NCI-H2107 (cell line): Measurements from ENCODE around the gene MAGED2.
"Not testable (repeated sequence)": the region's sequence is repeated elsewhere in the genome, so short reads cannot be mapped to it uniquely, and the experiment has no call there.

Experiments
- DNase-seq: peaks from one replicate; lab custom pipeline; 2025; lab: John Stamatoyannopoulos, UW

The MAGED2 gene, protein sequence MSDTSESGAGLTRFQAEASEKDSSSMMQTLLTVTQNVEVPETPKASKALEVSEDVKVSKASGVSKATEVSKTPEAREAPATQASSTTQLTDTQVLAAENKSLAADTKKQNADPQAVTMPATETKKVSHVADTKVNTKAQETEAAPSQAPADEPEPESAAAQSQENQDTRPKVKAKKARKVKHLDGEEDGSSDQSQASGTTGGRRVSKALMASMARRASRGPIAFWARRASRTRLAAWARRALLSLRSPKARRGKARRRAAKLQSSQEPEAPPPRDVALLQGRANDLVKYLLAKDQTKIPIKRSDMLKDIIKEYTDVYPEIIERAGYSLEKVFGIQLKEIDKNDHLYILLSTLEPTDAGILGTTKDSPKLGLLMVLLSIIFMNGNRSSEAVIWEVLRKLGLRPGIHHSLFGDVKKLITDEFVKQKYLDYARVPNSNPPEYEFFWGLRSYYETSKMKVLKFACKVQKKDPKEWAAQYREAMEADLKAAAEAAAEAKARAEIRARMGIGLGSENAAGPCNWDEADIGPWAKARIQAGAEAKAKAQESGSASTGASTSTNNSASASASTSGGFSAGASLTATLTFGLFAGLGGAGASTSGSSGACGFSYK

GRCh38 chrX:54807524-54808108 is at the start of gene MAGED2:
Gene MAGED2, plus strand, starts transcription at chrX:54807745. Its CDS starts 1,587 bp downstream, at chrX:54809332.
- no peak for DNase-seq

DNA sequence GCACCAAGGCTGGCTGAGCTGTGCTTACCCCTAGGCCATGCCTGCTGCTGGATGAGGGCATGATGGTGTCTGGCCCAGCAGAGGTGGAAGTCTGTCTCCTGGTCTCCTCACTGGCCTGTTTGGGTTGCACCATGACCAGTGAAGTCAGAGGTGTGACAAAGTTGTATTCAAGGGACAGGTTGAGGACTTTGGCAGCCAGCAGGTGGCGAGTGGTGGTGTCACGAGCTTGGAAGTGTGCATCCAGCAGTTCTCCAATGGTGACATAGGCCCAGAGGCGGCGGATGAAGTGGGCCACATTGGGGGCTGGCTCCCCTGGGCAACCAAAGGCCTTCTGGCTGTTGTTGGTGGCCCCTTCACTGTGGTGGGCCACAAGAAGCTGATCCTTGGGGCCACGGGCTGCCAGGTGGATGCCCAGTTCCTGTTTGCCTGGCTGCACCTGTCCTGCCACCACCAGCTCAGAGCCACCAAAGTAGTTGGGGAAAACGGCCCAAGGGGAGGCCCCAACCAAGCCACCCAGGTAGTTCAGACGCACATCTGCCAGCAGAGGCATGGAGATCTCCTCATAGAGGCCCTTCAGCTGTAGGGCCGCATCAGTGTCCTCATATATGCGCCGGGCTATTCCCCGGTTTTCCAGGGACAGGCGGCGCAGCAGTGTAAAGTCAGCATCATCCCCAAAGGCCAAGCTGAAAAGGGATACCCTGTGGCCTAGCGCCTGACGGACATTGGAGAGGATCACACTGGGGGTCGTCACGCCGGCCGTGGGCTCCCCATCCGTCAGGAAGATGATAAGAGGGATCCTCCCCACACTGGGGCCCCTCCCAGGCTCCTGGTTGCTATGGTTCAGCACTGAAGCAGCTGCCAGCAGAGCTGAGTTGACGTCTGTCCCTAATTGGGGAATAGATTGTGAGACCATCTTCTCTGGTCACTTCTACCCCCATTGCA is 49.2 kb upstream of the MAGED2 start:
- no peak for DNase-seq

DNA sequence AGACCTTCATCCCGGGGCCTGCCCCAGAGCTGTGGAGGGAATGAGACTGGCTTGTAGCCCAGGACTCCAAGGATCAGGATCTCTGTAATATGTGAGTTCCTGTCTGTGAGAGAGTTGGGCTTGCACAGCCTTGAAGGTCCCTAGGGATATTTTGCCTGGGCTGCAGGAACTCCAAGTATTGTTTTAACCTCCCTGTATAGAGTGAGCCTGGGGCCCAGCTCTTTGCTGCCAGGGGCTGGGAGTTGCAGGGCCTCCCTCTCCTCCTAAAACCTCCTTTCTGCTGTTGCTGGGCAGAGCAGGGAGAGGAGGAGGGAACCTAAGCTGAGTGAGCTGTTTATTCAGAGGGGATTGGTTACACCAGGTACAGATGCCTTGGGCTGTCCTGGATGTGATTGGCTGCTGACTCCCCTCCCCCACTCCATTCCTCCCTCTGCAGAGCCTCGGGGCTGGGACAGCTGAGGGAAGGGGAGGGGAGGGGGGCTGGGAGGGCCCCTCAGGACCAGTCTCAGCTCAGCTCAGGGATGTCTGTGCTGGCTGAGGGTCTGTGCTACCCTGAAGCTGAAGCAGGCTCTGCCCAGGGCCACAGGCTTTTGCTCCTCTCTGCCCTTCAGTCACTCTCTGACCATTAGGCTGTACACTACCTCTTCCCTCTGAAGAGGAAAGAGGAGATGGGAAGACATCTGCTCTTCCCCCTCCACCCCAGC is 33.0 kb upstream of the MAGED2 start:
- DNase-seq = peak; percentile 20

DNA sequence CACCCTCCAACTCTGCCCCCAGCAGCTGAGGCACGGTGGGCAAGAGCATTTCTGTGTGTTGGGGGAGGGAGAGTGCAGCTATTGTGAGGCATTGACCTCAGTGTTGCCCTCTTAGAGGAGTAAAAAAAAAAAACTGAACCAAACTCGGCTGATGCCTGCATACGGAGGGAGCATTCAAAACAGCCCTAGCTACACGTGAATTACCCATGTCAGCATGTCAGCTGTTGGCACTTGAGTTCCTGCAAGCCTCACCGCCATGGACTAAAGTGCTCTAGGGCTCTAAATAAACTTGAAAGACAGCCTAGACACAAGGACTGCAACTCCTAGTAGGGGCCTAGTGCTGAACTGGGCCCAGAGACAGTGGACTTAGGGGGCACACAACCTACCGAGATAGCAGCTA is 31.5 kb upstream of the MAGED2 start:
- DNase-seq = no peak

DNA sequence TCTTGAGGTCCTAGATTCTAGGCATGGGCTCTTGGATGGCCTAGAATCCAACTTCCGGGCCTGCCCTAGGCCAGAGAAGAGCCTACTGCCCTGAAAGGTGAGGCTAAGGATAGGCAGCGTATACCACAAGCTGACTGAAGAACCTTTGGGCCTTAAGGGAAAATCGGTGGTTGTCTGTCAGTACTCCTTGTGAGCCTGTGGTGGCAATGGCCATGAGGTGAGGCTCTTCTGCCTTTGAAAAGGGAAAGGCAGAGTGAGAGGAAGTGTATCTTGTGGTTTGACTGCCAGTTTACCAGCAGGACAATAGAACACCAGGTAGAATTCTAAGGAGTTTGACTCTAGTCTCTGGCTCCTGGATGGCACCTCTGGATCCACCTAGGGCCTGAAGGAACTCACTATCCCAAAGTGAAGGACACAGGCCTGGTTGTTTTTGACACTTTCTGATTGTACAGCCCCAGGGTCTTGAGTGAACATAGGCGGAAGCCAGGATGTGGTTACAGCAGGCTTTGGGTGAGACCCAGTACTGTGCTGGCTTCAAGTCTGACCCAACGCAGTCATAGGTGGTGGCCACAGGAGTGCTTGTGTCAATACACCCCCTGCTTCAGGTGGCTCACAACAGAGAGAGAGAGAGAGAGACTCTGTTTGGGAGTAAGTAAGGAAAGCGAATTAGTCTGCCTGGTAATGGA is 30.4 kb upstream of the MAGED2 start:
- no peak for DNase-seq

DNA sequence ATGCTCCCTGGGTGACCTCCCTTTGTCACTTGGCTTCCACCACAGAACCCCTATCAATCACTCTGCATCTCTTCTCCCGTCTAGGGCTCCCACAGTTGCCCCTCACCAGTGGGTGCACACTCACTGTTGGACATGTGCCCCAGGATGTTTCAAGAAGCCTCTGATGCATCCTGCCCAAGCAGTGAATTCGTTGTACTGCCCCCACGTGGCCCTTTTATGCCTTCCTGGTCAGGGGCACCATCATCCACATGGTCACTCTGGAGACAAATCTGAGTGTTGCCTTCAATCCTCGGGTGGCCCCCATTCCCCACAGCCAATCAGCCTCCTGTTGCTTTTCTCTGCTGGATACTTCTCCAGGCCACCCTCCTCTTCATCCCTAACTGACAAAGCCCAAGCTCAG is 21.6 kb upstream of the MAGED2 start:
- DNase-seq = no peak

DNA sequence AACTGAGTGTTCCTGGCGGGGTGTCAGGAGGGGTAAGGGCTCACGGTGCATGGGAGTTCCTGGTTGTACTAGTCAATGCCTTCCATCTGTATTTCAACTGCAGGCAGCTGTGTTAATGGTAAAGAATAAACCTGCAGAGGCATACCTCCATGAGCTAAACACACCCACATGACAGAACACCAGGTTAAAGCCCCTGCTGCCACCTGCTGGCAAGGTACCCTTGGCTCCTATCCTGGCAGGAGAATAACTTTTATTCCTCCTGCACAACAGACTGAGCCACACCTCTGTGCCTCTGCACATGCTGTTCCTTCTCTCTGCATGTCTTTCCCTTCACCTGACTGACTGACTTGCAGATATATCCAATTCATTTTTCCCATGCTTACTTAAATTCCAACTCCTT is 20.6 kb upstream of the MAGED2 start:
- DNase-seq = no peak

GRCh38 chrX:54788446-54788845 is 19.1 kb upstream of the MAGED2 start:
- DNase-seq = no peak

DNA sequence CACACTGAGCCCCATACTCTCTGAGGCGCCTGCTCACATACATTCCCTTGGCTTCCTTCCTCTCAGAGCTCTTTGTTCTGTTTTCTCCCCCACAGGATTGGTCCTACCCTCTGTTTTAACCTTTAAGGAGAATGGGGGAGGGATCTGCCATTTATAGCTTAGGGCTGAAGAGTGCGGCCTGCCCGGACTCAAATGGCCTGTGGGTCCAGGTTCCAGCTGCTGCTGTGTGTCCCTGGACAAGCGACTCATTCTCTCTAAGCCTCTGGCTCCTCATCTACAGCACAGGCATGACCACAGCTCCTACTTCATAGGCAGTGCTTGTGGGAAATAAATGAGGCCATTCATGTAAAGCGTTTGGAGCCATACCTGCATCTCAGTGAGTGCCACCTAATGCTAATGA is 18.1 kb upstream of the MAGED2 start:
- not testable (repeated sequence) for DNase-seq

DNA sequence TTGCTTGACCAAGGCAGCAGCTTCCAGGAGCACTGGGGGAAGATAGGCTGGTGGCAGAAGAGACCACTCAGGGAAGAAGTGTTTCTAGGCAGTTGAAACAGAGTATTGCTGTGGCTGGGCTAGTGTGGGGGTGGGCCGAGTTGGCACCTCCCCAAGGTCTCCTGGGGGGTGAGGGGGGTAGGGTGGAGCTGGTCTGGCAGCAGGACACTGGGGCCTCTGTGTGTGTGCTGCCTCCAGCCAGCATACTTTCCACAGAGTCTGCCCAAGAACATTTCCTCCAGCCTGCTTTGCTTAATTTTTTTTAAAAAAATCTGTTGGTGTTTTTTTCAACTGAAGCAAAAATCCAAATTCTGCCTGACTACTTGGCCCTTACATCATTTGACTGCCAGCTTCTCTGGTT is 13.5 kb upstream of the MAGED2 start:
- DNase-seq = no peak

GRCh38 chrX:54794795-54795194 is 12.8 kb upstream of the MAGED2 start:
- DNase-seq = no peak

DNA sequence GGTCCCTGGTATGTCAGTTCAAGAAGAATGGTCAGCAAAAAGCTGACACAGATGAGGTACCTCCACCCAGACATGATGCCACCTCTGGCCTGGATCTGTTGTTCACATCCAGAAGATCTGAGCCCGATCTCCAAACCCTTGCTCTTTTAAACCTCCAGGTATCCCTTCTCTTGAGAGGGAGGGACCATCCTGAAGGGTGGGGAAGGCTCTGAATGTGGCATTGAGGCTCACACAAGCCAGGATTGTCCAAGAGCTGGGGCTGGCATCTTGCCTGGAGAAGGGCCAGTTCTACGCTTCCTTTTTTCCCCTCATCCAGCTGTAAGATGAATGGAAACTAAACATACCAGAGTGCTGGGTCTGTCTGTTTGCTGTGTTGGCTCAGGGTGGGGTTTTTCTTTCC is 9.4 kb upstream of the MAGED2 start, which contains the start of gene ITIH6:
Gene ITIH6, minus strand, starts transcription at position 119 of the 400 bp plus-strand sequence. Its CDS starts 45 bp downstream, at position 74.
- DNase-seq = no peak

DNA sequence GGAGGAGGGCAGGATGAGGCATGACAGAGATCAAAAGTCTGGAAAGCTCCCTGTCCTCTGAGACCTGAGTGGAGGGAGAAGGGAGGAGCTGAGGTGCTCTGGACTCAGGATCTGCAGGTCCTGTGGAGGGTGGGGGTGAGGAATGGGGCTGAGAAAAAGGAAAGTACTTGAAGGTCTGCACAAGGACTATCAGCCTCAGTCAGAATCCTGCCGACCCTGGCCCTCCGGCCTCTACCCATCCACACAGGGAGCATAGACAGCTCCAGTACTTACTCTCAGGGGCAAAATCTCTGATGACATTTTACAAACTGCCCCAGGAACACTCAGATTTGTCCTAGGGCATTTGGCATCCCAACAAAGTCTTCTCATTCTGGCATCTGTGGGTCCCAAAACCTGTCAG is 8.5 kb upstream of the MAGED2 start:
- no peak for DNase-seq

- DNase-seq = peak; percentile 20
Observed at GRCh38 chrX:54808109-54808604, 612 bp downstream of the MAGED2 start.

GRCh38 chrX:54808605-54809483 is 1.3 kb downstream of the MAGED2 start:
- peak; percentile 95 for DNase-seq

DNA sequence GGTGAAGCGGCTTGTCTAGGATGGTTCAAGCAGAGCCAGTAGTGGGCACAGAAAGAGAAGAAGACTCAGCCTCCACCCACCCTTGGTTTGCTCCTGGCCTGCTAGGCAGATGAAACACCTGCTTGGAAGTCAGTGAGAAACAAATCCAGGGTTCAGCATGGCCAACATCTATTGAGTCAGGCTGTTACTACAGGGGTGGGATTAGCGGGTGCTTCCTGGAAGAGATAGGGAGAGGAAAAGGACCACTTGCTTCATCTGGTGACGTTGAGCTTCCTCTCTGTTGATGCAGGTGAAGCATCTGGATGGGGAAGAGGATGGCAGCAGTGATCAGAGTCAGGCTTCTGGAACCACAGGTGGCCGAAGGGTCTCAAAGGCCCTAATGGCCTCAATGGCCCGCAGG is 3.0 kb downstream of the MAGED2 start:
- no peak for DNase-seq

DNA sequence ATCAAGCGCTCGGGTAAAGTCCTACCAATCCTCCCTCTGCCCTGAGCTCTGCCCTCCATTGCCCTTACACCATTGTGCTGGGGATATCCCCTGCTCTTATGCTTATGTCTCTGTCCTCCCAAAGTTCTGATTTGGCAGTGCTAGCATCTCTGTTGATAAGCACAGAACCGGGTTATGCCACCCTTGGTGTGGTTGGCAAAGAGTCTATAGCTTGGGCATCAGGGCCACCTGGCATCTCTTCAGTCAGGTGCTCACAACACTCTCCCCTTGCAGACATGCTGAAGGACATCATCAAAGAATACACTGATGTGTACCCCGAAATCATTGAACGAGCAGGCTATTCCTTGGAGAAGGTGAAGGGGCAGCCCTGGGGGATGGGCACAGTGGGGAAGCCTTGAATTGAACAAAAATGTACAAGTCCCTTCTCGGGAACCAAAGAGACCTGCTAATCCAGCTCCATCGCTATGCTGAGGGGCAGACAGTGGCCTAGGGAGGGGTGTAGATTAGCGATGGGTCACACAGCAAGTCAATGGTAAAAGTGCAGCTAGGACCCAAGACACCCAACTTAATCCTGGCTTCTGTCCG is 3.8 kb downstream of the MAGED2 start:
- DNase-seq = no peak

DNA sequence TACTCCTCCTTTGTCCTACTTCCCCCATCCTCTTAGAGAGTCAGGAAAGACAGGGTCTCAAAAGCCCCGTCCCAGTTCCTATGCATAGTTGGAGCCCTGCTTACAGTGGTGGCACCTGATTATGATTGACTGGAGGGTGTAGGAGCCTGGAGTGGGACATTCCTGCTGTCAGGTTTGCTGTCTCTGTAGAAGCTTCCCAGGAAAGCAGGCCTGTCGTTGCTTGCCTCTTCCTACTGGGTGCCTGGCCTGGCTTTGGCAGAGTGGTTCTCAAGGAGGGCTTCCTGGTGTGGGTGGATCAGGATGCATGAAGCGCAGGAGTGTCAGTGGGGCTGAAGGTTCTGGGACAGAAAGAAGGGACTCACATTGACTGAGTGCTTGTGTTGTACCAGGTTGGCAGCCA is 4.8 kb downstream of the MAGED2 start:
- no peak for DNase-seq

DNA sequence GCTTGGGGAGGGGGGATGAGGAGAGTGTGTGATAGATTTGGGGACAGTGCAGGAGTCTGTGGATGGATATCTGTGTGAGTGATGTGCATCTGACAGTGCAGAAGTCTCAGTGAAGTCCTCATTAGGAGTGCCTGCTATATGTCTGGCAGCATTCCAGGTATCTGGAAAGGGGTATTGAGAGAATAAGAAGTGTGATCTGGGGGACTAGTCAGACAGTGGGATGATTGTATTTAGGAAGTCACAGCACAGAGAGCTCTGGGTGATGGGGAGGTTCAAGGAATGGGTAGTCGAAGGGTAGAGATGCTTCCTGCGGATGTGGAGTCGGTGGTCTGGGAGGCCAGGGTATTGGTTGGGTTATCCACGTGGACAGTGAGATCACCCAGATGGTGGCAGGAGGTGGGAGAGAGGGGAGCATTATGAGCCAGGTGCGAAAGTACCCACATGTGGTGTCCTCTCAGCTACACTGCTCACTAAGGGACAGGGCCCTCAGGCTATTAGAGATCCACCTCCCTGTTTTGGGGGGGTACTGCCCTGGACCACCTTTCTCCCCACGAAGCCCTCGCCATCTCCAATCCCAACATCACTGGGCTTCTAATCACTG is 9.8 kb downstream of the MAGED2 start:
- no peak for DNase-seq
